Pancreas (tissue), 10 donors: ENCODE measurements around the gene PEX13. TPM values are rescaled to one million over a fixed set of nuclear protein-coding genes. Genes with fewer than 3 reads are reported as not detected.

ENCODE experiments used
- ATAC-seq, 4 donors: fragments of 200-7000 bp; cut with Tn5 transposase; one replicate each; pipeline versions ENCODE4 v1.8.0 to v1.9.1; 2020; ENCODE audit warnings: mild to moderate bottlenecking in 4 of 4, moderate library complexity in 4 of 4
- DNase-seq, 6 donors: peaks; one replicate each; pipeline ENCODE4 v3.0.0-alpha.2; 2020
- FAIRE-seq: peaks from 2 replicates; lab custom pipeline; 2012; peaks lifted over from hg19 to GRCh38; lab: Jason Lieb, UNC
- H3K27ac ChIP-seq, 4 donors: fragments of 200-600 bp; sonication (generic); 1 replicate in 3 of 4; 2 replicates in 1 of 4; pipeline versions ENCODE4 v1.5.0 to v1.8.0; 2020
- H3K27me3 ChIP-seq, 4 donors: fragments of 200-600 bp; one replicate each; pipeline ENCODE4 v1.8.0; 2021
- H3K36me3 ChIP-seq, 3 donors: fragments of 200-600 bp; sonication (generic) in 1 of 3; one replicate each; pipeline versions ENCODE4 v1.5.0 to v1.8.0; 2020 to 2021
- H3K4me1 ChIP-seq, 3 donors: fragments of 200-600 bp; one replicate each; pipeline ENCODE4 v1.8.0; 2021
- H3K4me3 ChIP-seq, 4 donors: fragments of 200-600 bp; sonication (generic) in 2 of 4; one replicate each; pipeline versions ENCODE4 v1.5.0 to v1.8.0; 2020 to 2021
- H3K9me3 ChIP-seq, 4 donors: fragments of 200-600 bp; one replicate each; pipeline ENCODE4 v1.8.0; 2021
- CTCF ChIP-seq, 4 donors: fragments of 200-600 bp; sonication (generic) in 3 of 4; IDR thresholded peaks; one replicate each; pipeline versions ENCODE4 v1.5.0 to v1.8.0; 2021; ENCODE audit warnings: antibody characterized with exemption in 4 of 4
- WGBS, 2 donors: extraction: QIAGEN DNeasy Blood & Tissue Kit; methylation state at CpG; one replicate each; pipeline ENCODE4 v1.1.7; 2013; 5-methylcytosine and 5-hydroxymethylcytosine counted together
- intact Hi-C, 3 donors: fragments of 100-400 bp; cut with DNase I; formaldehyde crosslinking; loops; one replicate each; pipeline versions ENCODE4 v1.11.1 to v1.14.2; 2022
- polyA plus RNA-seq, 2 donors: library from polyadenylated mRNA; stranded (reverse); fragments of 200-250 nt; gene quantifications; one replicate each; pipeline ENCODE4 v1.2.3, GENCODE V29; 2013
- total RNA-seq, 6 donors: library from RNA; stranded (reverse); fragmentation: NEBNext Ultra II Directional in 4 of 6; extraction: Animal tissue kit (Norgen Biotek cat#: 25700) in 4 of 6; gene quantifications; one replicate each; pipeline versions ENCODE4 v1.2.1 to v1.2.4, GENCODE V29; 2021 to 2023
- donor health status: healthy with polysubstance abuse.
- donor health status: DM: no; HTN: no; CAD: no; lungs with moderate emphysema.
- donor health status: DM: no; HTN: no; CAD: no.
- donor health status: control.
- donor health status: control.
- donor health status: Bipolar disorder and iron deficiency.
- donor health status: DM: yes; HTN: yes; CAD: no.
- donor health status: DM: no; HTN: no; CAD: no.
- donor health status: DM: no; HTN: no; CAD: no.
- donor health status: DM: yes; HTN: yes; CAD: no.

The PEX13 gene
- total and polyA plus RNA-seq, 8 donors = 4.3 to 16.8 (median 8.9) TPM

GRCh38 chr2:60976256-60976850 lies 41.2 kb upstream of the PEX13 start:
- Histone ChIP-seq H3K4me3 (no peak overlapping the region), H3K27me3 (no peaks in the 10 kb centered on the region), H3K36me3 (no peaks in the 10 kb centered on the region), H3K27ac (no peak overlapping the region), H3K9me3 (no peaks in the 10 kb centered on the region), H3K4me1 (no peaks in the 10 kb centered on the region)
- DNase-seq (no peak), FAIRE-seq (no peak), ATAC-seq (peak in 2 of 4 donors; percentile 12 to 50)
- no peak for TF ChIP-seq CTCF (IDR thresholded peaks at IDR 0.05)
- 62 to 73% methylated on average over 3 of the region's 3 CpGs for WGBS, 2 donors
- intact Hi-C loops = no loop called here

- Histone ChIP-seq H3K27me3 (no peaks in the 10 kb centered on the region), H3K9me3 (no peaks in the 10 kb centered on the region), H3K36me3 (no peaks in the 10 kb centered on the region), H3K4me3 (no peak overlapping the region), H3K4me1 (no peaks in the 10 kb centered on the region), H3K27ac (no peak overlapping the region)
- TF ChIP-seq CTCF (IDR thresholded peaks at IDR 0.05) = no peak
- ATAC-seq (peak in 3 of 4 donors; percentile 38 to 72 (median 66)), DNase-seq (no peak), FAIRE-seq (no peak)
- intact Hi-C loops = no loop called here
- 56% methylated on average over 5 of the region's 5 CpGs for WGBS, 2 donors
Observed at GRCh38 chr2:60976875-60977561, 40.5 kb upstream of the PEX13 start.

GRCh38 chr2:60977562-60977895 lies 40.0 kb upstream of the PEX13 start:
- H3K27ac ChIP-seq = no peak overlapping the region
- no peak for TF ChIP-seq CTCF (IDR thresholded peaks at IDR 0.05)
- no peaks in the 10 kb centered on the region for H3K9me3 ChIP-seq
- intact Hi-C loops = no loop called here
- ATAC-seq = no peak
- no peak overlapping the region for H3K4me3 ChIP-seq
- whole genome bisulfite sequencing, 2 donors = 96 to 100% methylated on average over 1 of the region's 1 CpG
- H3K36me3 ChIP-seq = no peaks in the 10 kb centered on the region
- no peak for FAIRE-seq
- H3K4me1 ChIP-seq = no peaks in the 10 kb centered on the region
- no peaks in the 10 kb centered on the region for H3K27me3 ChIP-seq
- DNase-seq = no peak

- Histone ChIP-seq H3K4me3 (no peak overlapping the region), H3K9me3 (no peaks in the 10 kb centered on the region), H3K27ac (no peak overlapping the region), H3K36me3 (no peaks in the 10 kb centered on the region), H3K27me3 (no peaks in the 10 kb centered on the region), H3K4me1 (no peaks in the 10 kb centered on the region)
- FAIRE-seq = no peak
- intact Hi-C loops = no loop called here
- no peak for ATAC-seq
- DNase-seq = no peak
- WGBS, 2 donors = 86 to 88% methylated on average over 4 of the region's 4 CpGs
- TF ChIP-seq CTCF (IDR thresholded peaks at IDR 0.05) = no peak
Observed at GRCh38 chr2:60979231-60979630, 38.3 kb upstream of the PEX13 start.
